Astrocyte of the cerebellum (primary cell): ENCODE data around the gene CYTH2.

ENCODE experiments used
- DNase-seq: peaks from one replicate; pipeline ENCODE4 v3.0.0-alpha.2; 2011; ENCODE audit warnings: low read depth
- H3K4me3 ChIP-seq: 2 replicates; pipeline ENCODE4 v1.5.1; 2011; ENCODE audit warnings: mild to moderate bottlenecking, low read depth, low read length, moderate library complexity
- CTCF ChIP-seq: IDR thresholded peaks from 2 replicates; pipeline ENCODE4 v1.5.1; 2012; ENCODE audit warnings: low read length, low read depth, moderate library complexity, mild to moderate bottlenecking; ENCODE audit errors: missing control alignments
- in situ Hi-C: cut with HindIII; loops from 2 replicates; pipeline ENCODE4 v1.10.0; 2017; ENCODE audit warnings: low sequenced_read_pairs

CYTH2 gene

GRCh38 chr19:48451624-48452023 is 17.5 kb upstream of the CYTH2 start:
- TF ChIP-seq CTCF = no peak
- in situ Hi-C loops = no loop called here
- H3K4me3 ChIP-seq = no peak overlapping the region
- no peak for DNase-seq

GRCh38 chr19:48452289-48453190 is 16.6 kb upstream of the CYTH2 start:
- no peak for DNase-seq
- in situ Hi-C loops = no loop called here
- TF ChIP-seq CTCF = no peak
- H3K4me3 ChIP-seq = no peak overlapping the region

- in situ Hi-C loops = no loop called here
- DNase-seq = no peak
- TF ChIP-seq CTCF = no peak
- no peak overlapping the region for H3K4me3 ChIP-seq
These were observed 14.9 kb upstream of the CYTH2 start for GRCh38 chr19:48454150-48454730.

GRCh38 chr19:48455171-48455907 is 13.8 kb upstream of the CYTH2 start, which contains the start of gene KCNJ14:
Gene KCNJ14, plus strand, starts transcription at chr19:48455574. Its CDS starts 6,151 bp downstream, at chr19:48461725.
- in situ Hi-C loops = no loop called here
- no peak within 1 kb of the TSS for H3K4me3 ChIP-seq
- TF ChIP-seq CTCF = no peak
- DNase-seq = no peak

- no peak overlapping the region for H3K4me3 ChIP-seq
- no peak for DNase-seq
- in situ Hi-C loops = no loop called here
- TF ChIP-seq CTCF = no peak
These were observed 13.1 kb upstream of the CYTH2 start for GRCh38 chr19:48455908-48456562.

- in situ Hi-C loops = no loop called here
- TF ChIP-seq CTCF = no peak
- no peak for DNase-seq
- H3K4me3 ChIP-seq = no peak overlapping the region
These were observed 12.3 kb upstream of the CYTH2 start for GRCh38 chr19:48456864-48457263.
